HCT116 (cell line): ENCODE data around the gene PIAS2.

ENCODE experiments used
- CTCF ChIP-seq, 3 experiments: fragments of 200-600 bp in 1 of 3; sonication (generic) in 1 of 3; IDR thresholded peaks in 2 of 3; conservative IDR thresholded peaks in 1 of 3; 2 replicates each; pipeline ENCODE4 v1.5.1; 2012 to 2017; ENCODE audit warnings: low read depth in 2 of 3, low read length in 2 of 3, antibody characterized with exemption in 1 of 3, borderline replicate concordance in 1 of 3, control low read depth in 1 of 3, mild to moderate bottlenecking in 1 of 3, mixed read lengths in 1 of 3, mixed run types in 1 of 3, moderate library complexity in 1 of 3; ENCODE audit not compliant: insufficient read depth in 1 of 3
- POLR2A ChIP-seq: IDR thresholded peaks from 2 replicates; pipeline ENCODE4 v1.7.0; 2011; ENCODE audit warnings: borderline replicate concordance; ENCODE audit not compliant: insufficient read depth, insufficient read length; ENCODE audit errors: extremely low read depth

- TF ChIP-seq CTCF (IDR thresholded peaks at IDR 0.05 in 2 of 3, conservative IDR thresholded peaks at IDR 0.05 in 1 of 3; ENCODE audit: borderline replicate concordance in 1 of 3, insufficient read depth in 1 of 3, low read depth in 2 of 3, low read length in 2 of 3) (no peak), POLR2A (no peak)
These were observed 30.4 kb downstream of the PIAS2 start for GRCh38 chr18:46886893-46887292.
